HepG2 (cell line): Measurements from ENCODE around the gene OPA3. TPM values are rescaled to one million over a fixed set of nuclear protein-coding genes. Genes with fewer than 3 reads are reported as not detected.

Source experiments
- ATF1 ChIP-seq: IDR thresholded peaks from 2 replicates; pipeline ENCODE4 v1.6.1; 2016; ENCODE audit warnings: mild to moderate bottlenecking, control low read depth
- DMAP1 ChIP-seq: IDR thresholded peaks from 2 replicates; pipeline ENCODE4 v1.6.1; 2016
- KDM5A ChIP-seq: fragments of 200-600 bp; sonication (generic); IDR thresholded peaks from 2 replicates; pipeline ENCODE4 v1.7.0; 2018; ENCODE audit warnings: antibody characterized with exemption, mild to moderate bottlenecking, low read length, borderline replicate concordance
- MAFF ChIP-seq: IDR thresholded peaks from 2 replicates; pipeline ENCODE4 v1.6.1; 2011; ENCODE audit warnings: low read depth, low read length, improper control_type of control experiment
- MBNL3 ChIP-seq: fragments of 250-450 bp; sonication (Bioruptor Pico); conservative IDR thresholded peaks from 2 replicates; pipeline ENCODE4 v1.8.0; 2022; ENCODE audit warnings: mild to moderate bottlenecking, inconsistent platforms
- MYC ChIP-seq: sonication (generic); formaldehyde crosslinking; IDR thresholded peaks from 2 replicates; pipeline ENCODE4 v1.9.0; 2021; ENCODE audit warnings: missing genetic modification reagents, borderline replicate concordance
- TBX3 ChIP-seq: fragments of 450-650 bp; IDR thresholded peaks from 2 replicates; pipeline ENCODE4 v1.6.1; 2017; ENCODE audit warnings: antibody characterized with exemption, mild to moderate bottlenecking, inconsistent platforms, borderline replicate concordance
- TMF1 ChIP-seq: sonication (generic); formaldehyde crosslinking; IDR thresholded peaks from 2 replicates; pipeline ENCODE4 v1.8.1; 2022; ENCODE audit warnings: low read depth, missing genetic modification reagents
- TSC22D2 ChIP-seq: sonication (generic); formaldehyde crosslinking; IDR thresholded peaks from 2 replicates; pipeline ENCODE4 v1.5.1; 2020; ENCODE audit warnings: missing genetic modification reagents, mild to moderate bottlenecking, borderline replicate concordance
- ZFP82 ChIP-seq: sonication (generic); formaldehyde crosslinking; IDR thresholded peaks from 2 replicates; pipeline ENCODE4 v1.5.1; 2020; ENCODE audit warnings: mild to moderate bottlenecking, missing genetic modification reagents, borderline replicate concordance
- ZFYVE20 ChIP-seq: sonication (generic); formaldehyde crosslinking; IDR thresholded peaks from 2 replicates; pipeline ENCODE4 v1.8.0; 2023; ENCODE audit warnings: low read depth, mild to moderate bottlenecking, moderate library complexity, missing genetic modification reagents, borderline replicate concordance
- ZNF432 ChIP-seq: sonication (generic); formaldehyde crosslinking; IDR thresholded peaks from 2 replicates; pipeline ENCODE4 v1.5.0; 2020; ENCODE audit warnings: missing genetic modification reagents, mild to moderate bottlenecking, borderline replicate concordance
- ZNF614 ChIP-seq: IDR thresholded peaks from 2 replicates; pipeline ENCODE4 v1.6.1; 2018; ENCODE audit warnings: missing biosample characterization, missing genetic modification reagents, inconsistent platforms, borderline replicate concordance
- ZSCAN20 ChIP-seq: sonication (generic); formaldehyde crosslinking; IDR thresholded peaks from 2 replicates; pipeline ENCODE4 v1.4.0; 2020; ENCODE audit warnings: missing genetic modification reagents, mild to moderate bottlenecking, borderline replicate concordance
- polyA plus RNA-seq, 8 experiments: library from polyadenylated mRNA; depleted of rRNA in 3 of 8; stranded (reverse) in 7 of 8; unstranded in 1 of 8; fragments of >200 nt; fragmentation: Illumina TruSeq in 4 of 8; extraction: Trizol in 4 of 8; gene quantifications; 2 replicates each; pipeline versions ENCODE4 v1.2.1 to v1.2.3, GENCODE V29; 2011 to 2016; ENCODE audit warnings: low read depth in 4 of 8, missing spikeins in 1 of 8, mixed read lengths in 1 of 8; ENCODE audit not compliant: insufficient read depth in 1 of 8
- total RNA-seq, 5 experiments: library from RNA; depleted of rRNA; stranded (reverse); fragments of >200 nt; fragmentation: Illumina TruSeq; extraction: Trizol; gene quantifications; 2 replicates each; pipeline ENCODE4 v1.2.3, GENCODE V29; 2016; ENCODE audit warnings: low read depth in 1 of 5
- TF ChIP-seq, protein P1 (sequence below): sonication (generic); formaldehyde crosslinking; IDR thresholded peaks from 2 replicates; pipeline ENCODE4 v1.4.0; 2020; ENCODE audit warnings: missing genetic modification reagents
- TF ChIP-seq, protein P2 (sequence below): sonication (generic); formaldehyde crosslinking; IDR thresholded peaks from 2 replicates; pipeline ENCODE4 v1.5.0; 2020; ENCODE audit warnings: missing genetic modification reagents, mild to moderate bottlenecking, borderline replicate concordance
- TF ChIP-seq, protein P3 (sequence below): sonication (generic); formaldehyde crosslinking; IDR thresholded peaks from 2 replicates; pipeline ENCODE4 v1.5.0; 2020; ENCODE audit warnings: missing genetic modification reagents, mild to moderate bottlenecking, borderline replicate concordance
- TF ChIP-seq, protein P4 (sequence below): sonication (generic); formaldehyde crosslinking; IDR thresholded peaks from 2 replicates; pipeline ENCODE4 v1.8.0; 2023; ENCODE audit warnings: mild to moderate bottlenecking, missing genetic modification reagents
- TF ChIP-seq, protein P5 (sequence below): sonication (generic); formaldehyde crosslinking; conservative IDR thresholded peaks from 2 replicates; pipeline ENCODE4 v1.8.1; 2023; ENCODE audit warnings: missing genetic modification reagents
- TF ChIP-seq, protein P6 (sequence below): conservative IDR thresholded peaks from 2 replicates; pipeline ENCODE4 v1.6.1; 2018; ENCODE audit warnings: missing genetic modification reagents

The OPA3 gene
- total and polyA plus RNA-seq, 2 of the 13 experiments (the other 11 are each of a cell fraction or from before 2014, with no cell fraction given) = 8.3 to 17.7 TPM

DNA sequence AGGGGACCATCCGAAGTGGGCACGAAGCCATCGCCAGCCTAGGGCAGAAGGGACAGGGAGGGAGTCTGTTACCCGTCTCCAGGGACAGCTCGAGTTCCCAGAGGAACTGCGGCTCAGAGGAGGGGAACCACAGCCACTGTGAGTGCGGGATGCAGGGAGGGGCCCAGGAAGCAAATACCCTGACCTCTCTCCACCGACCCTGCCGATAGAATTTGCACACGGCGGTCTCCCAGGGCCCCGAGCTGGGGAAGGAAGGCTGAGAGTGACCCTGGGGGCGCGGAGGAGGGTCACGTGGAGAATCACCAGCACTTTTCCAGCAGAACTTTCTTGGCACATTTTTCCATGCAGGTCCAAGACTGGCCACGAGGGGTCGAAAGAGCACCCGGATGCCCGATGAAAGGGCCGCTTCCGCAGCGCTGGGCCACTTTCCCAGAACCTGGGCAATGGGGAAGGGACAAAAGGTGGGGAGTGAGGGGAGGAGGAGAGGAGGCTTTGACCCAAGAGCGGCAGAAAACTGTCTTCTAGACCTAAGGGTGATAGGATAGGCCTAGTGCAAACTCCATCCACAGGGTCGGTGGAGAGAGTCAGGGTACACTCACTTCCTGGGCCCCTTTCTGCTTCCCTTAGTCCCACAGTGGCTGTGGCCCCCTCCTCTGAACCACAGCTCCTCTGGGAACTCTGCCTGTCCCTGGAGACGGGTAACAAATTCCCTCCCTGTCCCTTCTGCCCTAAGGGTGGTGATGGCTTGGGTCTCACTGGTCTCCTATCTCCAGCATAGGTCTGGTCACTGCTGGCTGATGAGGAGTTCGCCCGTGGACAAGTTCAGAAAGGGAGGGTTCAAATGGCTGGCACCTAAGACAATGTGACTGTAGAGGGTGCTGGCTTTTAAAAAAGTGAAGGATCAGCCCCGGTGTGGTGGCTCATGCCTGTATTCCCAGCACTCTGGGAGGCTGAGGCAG is 22.7 kb upstream of the OPA3 start (continued):
- TF ChIP-seq, protein P1, sequence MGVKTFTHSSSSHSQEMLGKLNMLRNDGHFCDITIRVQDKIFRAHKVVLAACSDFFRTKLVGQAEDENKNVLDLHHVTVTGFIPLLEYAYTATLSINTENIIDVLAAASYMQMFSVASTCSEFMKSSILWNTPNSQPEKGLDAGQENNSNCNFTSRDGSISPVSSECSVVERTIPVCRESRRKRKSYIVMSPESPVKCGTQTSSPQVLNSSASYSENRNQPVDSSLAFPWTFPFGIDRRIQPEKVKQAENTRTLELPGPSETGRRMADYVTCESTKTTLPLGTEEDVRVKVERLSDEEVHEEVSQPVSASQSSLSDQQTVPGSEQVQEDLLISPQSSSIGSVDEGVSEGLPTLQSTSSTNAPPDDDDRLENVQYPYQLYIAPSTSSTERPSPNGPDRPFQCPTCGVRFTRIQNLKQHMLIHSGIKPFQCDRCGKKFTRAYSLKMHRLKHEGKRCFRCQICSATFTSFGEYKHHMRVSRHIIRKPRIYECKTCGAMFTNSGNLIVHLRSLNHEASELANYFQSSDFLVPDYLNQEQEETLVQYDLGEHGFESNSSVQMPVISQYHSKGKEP (CRISPR knock-in tag) = no peak
- TF ChIP-seq ZNF614 (CRISPR knock-in tag) (peak; percentile 86; the same call in 1 of the 2 replicates), KDM5A (no peak), DMAP1 (peak; percentile 20; the same call in 1 of the 2 replicates), ATF1 (CRISPR knock-in tag) (no peak), ZNF432 (CRISPR knock-in tag) (no peak), TSC22D2 (CRISPR knock-in tag) (no peak), ZSCAN20 (CRISPR knock-in tag) (no peak), MBNL3 (no peak), TMF1 (CRISPR knock-in tag) (no peak), TBX3 (no peak), MAFF (no peak), ZFYVE20 (CRISPR knock-in tag) (no peak), ZFP82 (CRISPR knock-in tag) (no peak), MYC (CRISPR knock-in tag) (peak; percentile 29; the same call in 1 of the 2 replicates)
- TF ChIP-seq, protein P2, sequence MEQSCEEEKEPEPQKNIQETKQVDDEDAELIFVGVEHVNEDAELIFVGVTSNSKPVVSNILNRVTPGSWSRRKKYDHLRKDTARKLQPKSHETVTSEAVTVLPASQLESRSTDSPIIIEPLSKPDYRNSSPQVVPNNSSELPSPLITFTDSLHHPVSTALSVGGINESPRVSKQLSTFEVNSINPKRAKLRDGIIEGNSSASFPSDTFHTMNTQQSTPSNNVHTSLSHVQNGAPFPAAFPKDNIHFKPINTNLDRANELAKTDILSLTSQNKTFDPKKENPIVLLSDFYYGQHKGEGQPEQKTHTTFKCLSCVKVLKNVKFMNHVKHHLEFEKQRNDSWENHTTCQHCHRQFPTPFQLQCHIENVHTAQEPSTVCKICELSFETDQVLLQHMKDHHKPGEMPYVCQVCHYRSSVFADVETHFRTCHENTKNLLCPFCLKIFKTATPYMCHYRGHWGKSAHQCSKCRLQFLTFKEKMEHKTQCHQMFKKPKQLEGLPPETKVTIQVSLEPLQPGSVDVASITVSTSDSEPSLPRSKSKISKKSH (CRISPR knock-in tag) = 0 out of 2 replicates have a peak, but pooled peaks have one; percentile 36
- TF ChIP-seq, protein P3, sequence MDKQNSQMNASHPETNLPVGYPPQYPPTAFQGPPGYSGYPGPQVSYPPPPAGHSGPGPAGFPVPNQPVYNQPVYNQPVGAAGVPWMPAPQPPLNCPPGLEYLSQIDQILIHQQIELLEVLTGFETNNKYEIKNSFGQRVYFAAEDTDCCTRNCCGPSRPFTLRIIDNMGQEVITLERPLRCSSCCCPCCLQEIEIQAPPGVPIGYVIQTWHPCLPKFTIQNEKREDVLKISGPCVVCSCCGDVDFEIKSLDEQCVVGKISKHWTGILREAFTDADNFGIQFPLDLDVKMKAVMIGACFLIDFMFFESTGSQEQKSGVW (CRISPR knock-in tag) = no peak
- TF ChIP-seq, protein P4, sequence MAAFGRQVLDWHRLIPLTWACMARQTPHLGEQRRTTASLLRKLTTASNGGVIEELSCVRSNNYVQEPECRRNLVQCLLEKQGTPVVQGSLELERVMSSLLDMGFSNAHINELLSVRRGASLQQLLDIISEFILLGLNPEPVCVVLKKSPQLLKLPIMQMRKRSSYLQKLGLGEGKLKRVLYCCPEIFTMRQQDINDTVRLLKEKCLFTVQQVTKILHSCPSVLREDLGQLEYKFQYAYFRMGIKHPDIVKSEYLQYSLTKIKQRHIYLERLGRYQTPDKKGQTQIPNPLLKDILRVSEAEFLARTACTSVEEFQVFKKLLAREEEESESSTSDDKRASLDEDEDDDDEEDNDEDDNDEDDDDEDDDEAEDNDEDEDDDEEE (CRISPR knock-in tag) = 0 out of 2 replicates have a peak, but pooled peaks have one; percentile 59
- TF ChIP-seq, protein P5, sequence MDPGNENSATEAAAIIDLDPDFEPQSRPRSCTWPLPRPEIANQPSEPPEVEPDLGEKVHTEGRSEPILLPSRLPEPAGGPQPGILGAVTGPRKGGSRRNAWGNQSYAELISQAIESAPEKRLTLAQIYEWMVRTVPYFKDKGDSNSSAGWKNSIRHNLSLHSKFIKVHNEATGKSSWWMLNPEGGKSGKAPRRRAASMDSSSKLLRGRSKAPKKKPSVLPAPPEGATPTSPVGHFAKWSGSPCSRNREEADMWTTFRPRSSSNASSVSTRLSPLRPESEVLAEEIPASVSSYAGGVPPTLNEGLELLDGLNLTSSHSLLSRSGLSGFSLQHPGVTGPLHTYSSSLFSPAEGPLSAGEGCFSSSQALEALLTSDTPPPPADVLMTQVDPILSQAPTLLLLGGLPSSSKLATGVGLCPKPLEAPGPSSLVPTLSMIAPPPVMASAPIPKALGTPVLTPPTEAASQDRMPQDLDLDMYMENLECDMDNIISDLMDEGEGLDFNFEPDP (CRISPR knock-in tag) = no peak
- TF ChIP-seq, protein P6, sequence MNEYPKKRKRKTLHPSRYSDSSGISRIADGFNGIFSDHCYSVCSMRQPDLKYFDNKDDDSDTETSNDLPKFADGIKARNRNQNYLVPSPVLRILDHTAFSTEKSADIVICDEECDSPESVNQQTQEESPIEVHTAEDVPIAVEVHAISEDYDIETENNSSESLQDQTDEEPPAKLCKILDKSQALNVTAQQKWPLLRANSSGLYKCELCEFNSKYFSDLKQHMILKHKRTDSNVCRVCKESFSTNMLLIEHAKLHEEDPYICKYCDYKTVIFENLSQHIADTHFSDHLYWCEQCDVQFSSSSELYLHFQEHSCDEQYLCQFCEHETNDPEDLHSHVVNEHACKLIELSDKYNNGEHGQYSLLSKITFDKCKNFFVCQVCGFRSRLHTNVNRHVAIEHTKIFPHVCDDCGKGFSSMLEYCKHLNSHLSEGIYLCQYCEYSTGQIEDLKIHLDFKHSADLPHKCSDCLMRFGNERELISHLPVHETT = no peak
